ENCODE results near the gene WSB1. TPM values are rescaled to one million over a fixed set of nuclear protein-coding genes. Genes with fewer than 3 reads are reported as not detected.

The WSB1 gene
- total RNA-seq, 2 donors from 2014 or later, result 137 to 146 TPM

GRCh38 chr17:27353033-27353460 is 59.1 kb downstream of the WSB1 start:
- ATAC-seq, result no peak

GRCh38 chr17:27353461-27354050 is 59.6 kb downstream of the WSB1 start:
- peak; percentile 92 for ATAC-seq
- peak; percentile 84 to 87 (median 84) for DNase-seq
- Mint-ChIP-seq H3K27ac (peak overlapping the region; percentile 93), H3K4me1 (peaks cover 14% of the 10 kb centered on the region), H3K27me3 (no peaks in the 10 kb centered on the region), H3K36me3 (ENCODE audit: low read depth) (no peaks in the 10 kb centered on the region), H3K4me3 (peak overlapping the region; percentile 88)
- H3K9me3 ChIP-seq (ENCODE audit: control insufficient read depth, low read length, poor library complexity, severe bottlenecking), result no peaks in the 10 kb centered on the region

More at GRCh38 chr17:27353033-27353460, 59.1 kb downstream of the WSB1 start:
- H3K4me3 Mint-ChIP-seq, result peak overlapping the region; percentile 88
- DNase-seq, result no peak
- H3K36me3 Mint-ChIP-seq (ENCODE audit: low read depth), result no peaks in the 10 kb centered on the region
- peaks cover 17% of the 10 kb centered on the region for H3K4me1 Mint-ChIP-seq
- H3K27ac Mint-ChIP-seq, result peak overlapping the region; percentile 93
- H3K27me3 Mint-ChIP-seq, result no peaks in the 10 kb centered on the region
- no peaks in the 10 kb centered on the region for H3K9me3 ChIP-seq (ENCODE audit: control insufficient read depth, low read length, poor library complexity, severe bottlenecking)

- H3K27me3 Mint-ChIP-seq, result no peaks in the 10 kb centered on the region
- H3K9me3 ChIP-seq (ENCODE audit: control insufficient read depth, low read length, poor library complexity, severe bottlenecking), result no peaks in the 10 kb centered on the region
- DNase-seq, result no peak
- ATAC-seq, result no peak
- no peaks in the 10 kb centered on the region for H3K36me3 Mint-ChIP-seq (ENCODE audit: low read depth)
- peak overlapping the region; percentile 93 for H3K27ac Mint-ChIP-seq
- H3K4me1 Mint-ChIP-seq, result peaks cover 14% of the 10 kb centered on the region
- H3K4me3 Mint-ChIP-seq, result peak overlapping the region; percentile 88
Measured at GRCh38 chr17:27354051-27354490, 60.2 kb downstream of the WSB1 start.

- ATAC-seq (no peak), DNase-seq (no peak)
- Mint-ChIP-seq H3K4me3 (peak overlapping the region; percentile 88), H3K27me3 (no peaks in the 10 kb centered on the region), H3K4me1 (peaks cover 14% of the 10 kb centered on the region), H3K36me3 (ENCODE audit: low read depth) (no peaks in the 10 kb centered on the region), H3K27ac (peak overlapping the region; percentile 93)
- no peaks in the 10 kb centered on the region for H3K9me3 ChIP-seq (ENCODE audit: control insufficient read depth, low read length, poor library complexity, severe bottlenecking)
Measured at GRCh38 chr17:27354491-27355081, 60.7 kb downstream of the WSB1 start.

GRCh38 chr17:27355419-27355818 is 61.5 kb downstream of the WSB1 start:
- Mint-ChIP-seq H3K4me3 (no peak overlapping the region), H3K4me1 (peaks cover 14% of the 10 kb centered on the region), H3K27me3 (no peaks in the 10 kb centered on the region), H3K36me3 (ENCODE audit: low read depth) (no peaks in the 10 kb centered on the region), H3K27ac (peak overlapping the region; percentile 93)
- ATAC-seq, result no peak
- H3K9me3 ChIP-seq (ENCODE audit: control insufficient read depth, low read length, poor library complexity, severe bottlenecking), result no peaks in the 10 kb centered on the region
- no peak for DNase-seq

GRCh38 chr17:27356091-27356705 is 62.3 kb downstream of the WSB1 start:
- H3K4me1 Mint-ChIP-seq, result peaks cover 19% of the 10 kb centered on the region
- no peaks in the 10 kb centered on the region for H3K36me3 Mint-ChIP-seq (ENCODE audit: low read depth)
- DNase-seq, result no peak
- no peak overlapping the region for H3K27ac Mint-ChIP-seq
- H3K27me3 Mint-ChIP-seq, result no peaks in the 10 kb centered on the region
- H3K4me3 Mint-ChIP-seq, result no peak overlapping the region
- no peaks in the 10 kb centered on the region for H3K9me3 ChIP-seq (ENCODE audit: control insufficient read depth, low read length, poor library complexity, severe bottlenecking)
- no peak for ATAC-seq

GRCh38 chr17:27357236-27357635 is 63.3 kb downstream of the WSB1 start:
- ATAC-seq, result no peak
- no peak overlapping the region for H3K4me3 Mint-ChIP-seq
- peak overlapping the region; percentile 45 for H3K27ac Mint-ChIP-seq

GRCh38 chr17:27360507-27360906 is 66.6 kb downstream of the WSB1 start:
- Mint-ChIP-seq H3K36me3 (ENCODE audit: low read depth) (no peaks in the 10 kb centered on the region), H3K4me3 (no peak overlapping the region), H3K27ac (no peak overlapping the region), H3K4me1 (peaks cover 10% of the 10 kb centered on the region), H3K27me3 (no peaks in the 10 kb centered on the region)
- DNase-seq, result no peak
- no peak for ATAC-seq
- no peaks in the 10 kb centered on the region for H3K9me3 ChIP-seq (ENCODE audit: control insufficient read depth, low read length, poor library complexity, severe bottlenecking)

More at GRCh38 chr17:27357236-27357635, 63.3 kb downstream of the WSB1 start:
- no peak for DNase-seq
- no peaks in the 10 kb centered on the region for H3K9me3 ChIP-seq (ENCODE audit: control insufficient read depth, low read length, poor library complexity, severe bottlenecking)
- Mint-ChIP-seq H3K27me3 (no peaks in the 10 kb centered on the region), H3K36me3 (ENCODE audit: low read depth) (no peaks in the 10 kb centered on the region), H3K4me1 (peaks cover 20% of the 10 kb centered on the region)

- peak overlapping the region; percentile 11 for H3K27ac Mint-ChIP-seq
- ATAC-seq (no peak), DNase-seq (no peak)
- no peaks in the 10 kb centered on the region for H3K36me3 Mint-ChIP-seq (ENCODE audit: low read depth)
- H3K9me3 ChIP-seq (ENCODE audit: control insufficient read depth, low read length, poor library complexity, severe bottlenecking), result no peaks in the 10 kb centered on the region
- no peaks in the 10 kb centered on the region for H3K27me3 Mint-ChIP-seq
- peaks cover 7% of the 10 kb centered on the region for H3K4me1 Mint-ChIP-seq
- no peak overlapping the region for H3K4me3 Mint-ChIP-seq
Measured at GRCh38 chr17:27361695-27362094, 67.8 kb downstream of the WSB1 start.

GRCh38 chr17:27362503-27362902 is 68.6 kb downstream of the WSB1 start:
- no peaks in the 10 kb centered on the region for H3K36me3 Mint-ChIP-seq (ENCODE audit: low read depth)
- no peak overlapping the region for H3K27ac Mint-ChIP-seq

GRCh38 chr17:27362909-27363308 is 69.0 kb downstream of the WSB1 start:
- H3K4me3 Mint-ChIP-seq, result no peak overlapping the region
- DNase-seq, result no peak
- ATAC-seq, result no peak
- H3K36me3 Mint-ChIP-seq (ENCODE audit: low read depth), result no peaks in the 10 kb centered on the region
- H3K27ac Mint-ChIP-seq, result no peak overlapping the region
- no peaks in the 10 kb centered on the region for H3K9me3 ChIP-seq (ENCODE audit: control insufficient read depth, low read length, poor library complexity, severe bottlenecking)
- peaks cover 7% of the 10 kb centered on the region for H3K4me1 Mint-ChIP-seq
- H3K27me3 Mint-ChIP-seq, result no peaks in the 10 kb centered on the region

More at GRCh38 chr17:27362503-27362902, 68.6 kb downstream of the WSB1 start:
- Mint-ChIP-seq H3K4me1 (peaks cover 7% of the 10 kb centered on the region), H3K4me3 (no peak overlapping the region), H3K27me3 (no peaks in the 10 kb centered on the region)
- no peaks in the 10 kb centered on the region for H3K9me3 ChIP-seq (ENCODE audit: control insufficient read depth, low read length, poor library complexity, severe bottlenecking)
- no peak for DNase-seq
- no peak for ATAC-seq

GRCh38 chr17:27363326-27363725 is 69.4 kb downstream of the WSB1 start:
- peaks cover 7% of the 10 kb centered on the region for H3K4me1 Mint-ChIP-seq

More at GRCh38 chr17:27363326-27363725, 69.4 kb downstream of the WSB1 start:
- H3K27me3 Mint-ChIP-seq, result no peaks in the 10 kb centered on the region
- no peaks in the 10 kb centered on the region for H3K9me3 ChIP-seq (ENCODE audit: control insufficient read depth, low read length, poor library complexity, severe bottlenecking)
- ATAC-seq (no peak), DNase-seq (no peak)
- no peak overlapping the region for H3K27ac Mint-ChIP-seq
- H3K4me3 Mint-ChIP-seq, result no peak overlapping the region
- no peaks in the 10 kb centered on the region for H3K36me3 Mint-ChIP-seq (ENCODE audit: low read depth)
